Esophagus (tissue), 2 donors: ENCODE data around the gene SAMD4A. TPM values are rescaled to one million over a fixed set of nuclear protein-coding genes. Genes with fewer than 3 reads are reported as not detected.

Source experiments
- H3K27ac ChIP-seq, 2 donors: one replicate each; pipeline ENCODE4 v1.5.1; 2013; ENCODE audit warnings: low read depth in 2 of 2, mild to moderate bottlenecking in 2 of 2, inconsistent platforms in 1 of 2, low read length in 1 of 2, moderate library complexity in 1 of 2
- H3K27me3 ChIP-seq, 2 donors: one replicate each; pipeline ENCODE4 v1.6.1; 2013; ENCODE audit warnings: low read length in 2 of 2, control low read depth in 1 of 2, mild to moderate bottlenecking in 1 of 2; ENCODE audit not compliant: insufficient read depth in 2 of 2, control insufficient read depth in 1 of 2
- H3K36me3 ChIP-seq, 2 donors: one replicate each; pipeline ENCODE4 v1.6.1; 2013; ENCODE audit warnings: low read length in 1 of 2; ENCODE audit not compliant: control insufficient read depth in 2 of 2, insufficient read depth in 2 of 2
- H3K4me1 ChIP-seq, 2 donors: one replicate each; pipeline ENCODE4 v1.6.1; 2013; ENCODE audit warnings: low read length in 1 of 2; ENCODE audit not compliant: control insufficient read depth in 2 of 2, insufficient read depth in 2 of 2
- H3K4me3 ChIP-seq, 2 donors: one replicate each; pipeline ENCODE4 v1.5.1; 2013; ENCODE audit warnings: low read length in 2 of 2, mild to moderate bottlenecking in 2 of 2, low read depth in 1 of 2, moderate library complexity in 1 of 2
- H3K9me3 ChIP-seq, 2 donors: one replicate each; pipeline ENCODE4 v1.6.1; 2013; ENCODE audit warnings: mild to moderate bottlenecking in 2 of 2, low read depth in 1 of 2, low read length in 1 of 2, moderate library complexity in 1 of 2; ENCODE audit not compliant: control insufficient read depth in 2 of 2, insufficient read depth in 1 of 2
- WGBS, 2 donors: extraction: QIAGEN DNeasy Blood & Tissue Kit; methylation state at CpG; one replicate each; pipeline ENCODE4 v1.1.7; 2013; 5-methylcytosine and 5-hydroxymethylcytosine counted together
- polyA plus RNA-seq, 2 donors: library from polyadenylated mRNA; stranded (reverse); fragments of 200-250 nt; gene quantifications; one replicate each; pipeline ENCODE4 v1.2.3, GENCODE V29; 2013
- donor health status: healthy with polysubstance abuse.
- donor health status: Bipolar disorder and iron deficiency.

SAMD4A gene
- polyA plus RNA-seq, 2 donors = 1.1 to 1.7 TPM

DNA sequence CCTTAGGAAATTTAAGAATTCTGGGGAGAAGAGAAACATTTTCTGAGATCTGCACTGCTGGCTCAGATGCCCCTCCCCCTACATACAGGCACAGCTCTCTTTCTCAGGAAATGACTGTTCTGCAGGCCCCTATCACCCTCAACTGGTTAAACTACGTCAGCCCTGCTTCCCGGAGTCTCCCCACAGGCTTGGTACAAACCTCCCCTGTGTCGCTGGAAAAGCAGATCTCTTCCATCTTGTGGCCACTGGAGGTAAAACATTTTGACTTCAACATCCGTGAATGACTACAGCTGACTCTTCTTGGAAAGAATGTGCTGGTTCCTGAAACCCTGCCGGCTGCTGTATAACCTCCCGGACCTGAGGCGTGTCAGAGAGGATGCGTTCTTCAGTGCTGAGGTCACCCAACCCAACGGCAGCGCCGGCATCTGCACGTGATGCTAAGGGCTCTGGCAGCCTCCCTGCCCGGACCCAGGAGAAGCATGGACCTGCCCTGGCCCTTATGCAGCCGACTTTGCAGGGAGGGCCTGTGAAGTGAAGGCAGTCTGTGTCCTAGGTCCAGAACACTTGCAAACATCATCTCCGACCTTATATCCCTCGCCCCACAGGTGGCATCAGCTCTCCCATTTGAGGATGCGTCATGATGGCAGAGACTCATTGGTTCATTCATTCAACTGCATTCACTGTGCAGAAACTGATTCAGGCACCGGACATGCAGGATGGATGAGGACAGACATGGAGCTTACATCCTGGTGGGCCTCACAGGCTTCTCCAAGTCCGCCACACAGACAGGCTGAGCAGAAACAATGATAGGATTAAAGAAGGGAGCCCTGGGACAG is 206.5 kb downstream of the SAMD4A start:
- no peaks in the 10 kb centered on the region for H3K36me3 ChIP-seq
- no peaks in the 10 kb centered on the region for H3K27me3 ChIP-seq
- no peak overlapping the region for H3K4me3 ChIP-seq
- peaks cover 4 to 7% of the 10 kb centered on the region in 2 donors for H3K4me1 ChIP-seq
- WGBS, 2 donors = 13 to 15% methylated on average over 19 of the region's 19 CpGs
- H3K27ac ChIP-seq = peak overlapping the region; percentile 71 to 82
- no peaks in the 10 kb centered on the region for H3K9me3 ChIP-seq

DNA sequence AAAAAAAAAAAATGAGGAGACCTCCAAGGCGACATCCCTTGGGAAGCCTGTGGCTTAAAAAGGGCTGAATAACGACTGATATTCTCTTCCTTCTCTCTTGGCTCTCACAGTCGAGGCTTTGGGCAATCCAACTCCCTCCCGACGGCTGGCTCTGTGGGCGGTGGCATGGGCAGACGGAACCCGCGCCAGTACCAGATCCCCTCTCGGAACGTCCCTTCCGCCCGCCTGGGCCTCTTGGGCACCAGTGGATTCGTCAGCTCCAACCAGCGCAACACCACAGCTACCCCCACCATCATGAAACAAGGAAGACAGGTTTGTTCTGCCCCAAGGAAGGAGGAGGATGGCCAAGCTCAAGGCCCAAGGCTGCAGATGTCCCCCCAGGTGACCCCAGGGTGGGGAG is 207.9 kb downstream of the SAMD4A start:
- Histone ChIP-seq H3K4me1 (peaks cover 4 to 10% of the 10 kb centered on the region in 2 donors), H3K27me3 (no peaks in the 10 kb centered on the region), H3K27ac (no peak overlapping the region), H3K9me3 (no peaks in the 10 kb centered on the region), H3K4me3 (no peak overlapping the region), H3K36me3 (no peaks in the 10 kb centered on the region)
- WGBS, 2 donors = 91 to 95% methylated on average over 15 of the region's 15 CpGs

DNA sequence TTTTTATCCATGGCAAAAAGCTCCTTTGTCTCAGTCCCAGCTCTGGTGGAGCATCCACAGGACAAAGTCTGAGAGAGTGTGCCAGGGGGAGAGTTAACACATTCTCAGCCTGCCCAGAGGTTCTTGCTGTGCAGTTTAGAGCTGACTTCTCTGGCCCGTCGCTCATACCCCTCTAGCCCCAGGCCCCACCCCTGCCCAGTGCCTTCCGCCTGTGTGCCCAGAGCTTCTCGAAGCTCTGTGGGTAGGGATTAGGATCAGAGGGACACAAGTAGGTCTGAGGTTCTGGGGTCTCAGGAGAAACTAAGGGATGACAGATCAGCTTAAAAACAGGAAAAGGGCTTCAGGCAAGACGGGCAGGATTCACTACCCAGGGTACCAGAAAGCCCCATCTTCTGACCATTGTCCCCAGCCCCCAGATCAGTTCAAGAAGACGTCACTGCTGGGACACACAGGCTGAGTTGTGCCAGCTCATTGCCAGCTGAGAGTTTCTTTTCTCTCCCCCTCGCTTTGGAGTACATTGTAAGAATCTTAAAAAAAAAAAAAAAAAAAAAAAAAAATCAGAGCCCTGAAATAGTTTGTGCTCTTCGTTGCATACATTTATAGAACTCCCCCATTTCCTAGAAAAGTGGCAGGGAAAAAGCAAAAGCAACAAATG is 208.7 kb downstream of the SAMD4A start:
- Histone ChIP-seq H3K36me3 (peaks cover 0 to under 1% of the 10 kb centered on the region in 2 donors), H3K9me3 (no peaks in the 10 kb centered on the region), H3K4me3 (no peak overlapping the region), H3K27me3 (no peaks in the 10 kb centered on the region), H3K4me1 (peaks cover 4 to 10% of the 10 kb centered on the region in 2 donors), H3K27ac (no peak overlapping the region)
- 74 to 82% methylated on average over 8 of the region's 8 CpGs for WGBS, 2 donors

GRCh38 chr14:54776361-54777001 is 209.6 kb downstream of the SAMD4A start:
- Histone ChIP-seq H3K4me1 (peaks cover 2 to 10% of the 10 kb centered on the region in 2 donors), H3K9me3 (no peaks in the 10 kb centered on the region), H3K27ac (no peak overlapping the region), H3K27me3 (no peaks in the 10 kb centered on the region), H3K36me3 (peaks cover 0 to 2% of the 10 kb centered on the region in 2 donors), H3K4me3 (no peak overlapping the region)
- WGBS, 2 donors = 15 to 39% methylated on average over 12 of the region's 12 CpGs

DNA sequence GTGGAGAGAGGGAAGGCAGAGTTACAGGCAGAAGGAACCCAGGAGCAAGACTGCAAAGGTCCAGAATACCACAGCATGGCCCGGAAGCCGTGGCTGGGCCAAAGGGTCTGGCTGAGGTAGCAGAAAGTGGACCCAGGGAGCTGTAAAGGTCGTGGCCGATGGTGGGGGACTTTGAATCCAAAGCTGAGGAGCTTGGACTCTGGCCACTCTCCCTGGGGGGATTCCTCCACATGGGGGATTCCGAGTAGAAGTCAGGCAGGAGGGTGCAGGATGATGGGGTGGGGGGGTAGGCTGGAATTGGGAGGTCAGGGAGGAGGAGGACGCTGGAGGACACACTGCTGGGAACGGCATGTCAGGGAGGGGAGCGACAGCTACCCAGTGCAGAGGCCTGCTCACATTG is 210.5 kb downstream of the SAMD4A start:
- H3K9me3 ChIP-seq = no peaks in the 10 kb centered on the region
- H3K36me3 ChIP-seq = peaks cover 0 to 2% of the 10 kb centered on the region in 2 donors
- H3K4me1 ChIP-seq = peaks cover 0 to 10% of the 10 kb centered on the region in 2 donors
- H3K27me3 ChIP-seq = no peaks in the 10 kb centered on the region
- WGBS, 2 donors = 78 to 79% methylated on average over 8 of the region's 8 CpGs
- no peak overlapping the region for H3K4me3 ChIP-seq
- H3K27ac ChIP-seq = no peak overlapping the region

GRCh38 chr14:54778618-54779345 is 211.9 kb downstream of the SAMD4A start:
- WGBS, 2 donors = 79 to 84% methylated on average over 9 of the region's 9 CpGs
- Histone ChIP-seq H3K9me3 (no peaks in the 10 kb centered on the region), H3K4me1 (peaks cover 0 to 8% of the 10 kb centered on the region in 2 donors), H3K27ac (no peak overlapping the region), H3K27me3 (no peaks in the 10 kb centered on the region), H3K36me3 (peaks cover 0 to 2% of the 10 kb centered on the region in 2 donors), H3K4me3 (no peak overlapping the region)

DNA sequence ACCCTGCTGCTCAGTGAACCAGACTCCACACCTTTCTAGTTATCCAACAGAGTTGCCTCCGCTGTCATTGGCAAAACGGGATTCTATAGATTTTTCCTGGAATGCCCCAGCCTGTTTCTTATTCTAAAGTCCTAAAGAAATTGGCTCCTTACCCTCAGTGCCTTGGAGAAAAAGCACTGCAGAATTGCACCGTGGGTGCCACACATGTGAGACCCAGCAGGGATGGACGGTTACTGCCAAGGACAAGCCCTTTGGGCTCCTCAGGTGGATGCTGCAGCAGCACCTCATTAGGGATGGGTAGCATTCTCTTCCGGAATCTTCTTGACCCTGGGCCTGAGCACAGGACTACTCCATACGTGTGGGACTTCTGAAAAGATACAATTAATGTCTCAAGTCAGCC is 214.2 kb downstream of the SAMD4A start:
- H3K36me3 ChIP-seq = peaks cover 0 to 2% of the 10 kb centered on the region in 2 donors
- no peaks in the 10 kb centered on the region for H3K9me3 ChIP-seq
- no peaks in the 10 kb centered on the region for H3K27me3 ChIP-seq
- H3K4me1 ChIP-seq = peaks cover 0 to 6% of the 10 kb centered on the region in 2 donors
- no peak overlapping the region for H3K4me3 ChIP-seq
- 77 to 79% methylated on average over 6 of the region's 6 CpGs for WGBS, 2 donors
- H3K27ac ChIP-seq = no peak overlapping the region

- WGBS, 2 donors = 71 to 76% methylated on average over 21 of the region's 21 CpGs
- no peak overlapping the region for H3K27ac ChIP-seq
- peaks cover 0 to 2% of the 10 kb centered on the region in 2 donors for H3K36me3 ChIP-seq
- no peaks in the 10 kb centered on the region for H3K27me3 ChIP-seq
- peaks cover 0 to 6% of the 10 kb centered on the region in 2 donors for H3K4me1 ChIP-seq
- H3K9me3 ChIP-seq = no peaks in the 10 kb centered on the region
- H3K4me3 ChIP-seq = no peak overlapping the region
Observed at GRCh38 chr14:54781961-54782750, 215.2 kb downstream of the SAMD4A start.
